DOHH2 (cell line): Measurements from ENCODE around the gene DLK1.

Experiments
- CTCF ChIP-seq: fragments of 200-600 bp; sonication (generic); IDR thresholded peaks from one replicate; pipeline ENCODE4 v1.5.1; 2014; ENCODE audit warnings: antibody characterized with exemption, mild to moderate bottlenecking, low read depth, low read length; ENCODE audit not compliant: poor library complexity, severe bottlenecking
- EZH2phosphoT487 ChIP-seq: fragments of 200-600 bp; sonication (generic); IDR thresholded peaks from 2 replicates; pipeline ENCODE4 v1.6.1; 2017; ENCODE audit warnings: borderline replicate concordance, mild to moderate bottlenecking, antibody characterized with exemption, low read length, moderate library complexity, mixed read lengths

- no peak for TF ChIP-seq CTCF
- TF ChIP-seq EZH2phosphoT487: no peak
Measured at GRCh38 chr14:100755649-100756048, 29.0 kb downstream of the DLK1 start.
